IMR-90 (cell line): ENCODE data around the gene LTBP1. TPM values are rescaled to one million over a fixed set of nuclear protein-coding genes. Genes with fewer than 3 reads are reported as not detected.
A peak's percentile ranks its signal among the peaks of the same experiment; 100 is the strongest.

ENCODE experiments used
- ATAC-seq: fragments of 200-7000 bp; cut with Tn5 transposase; 2 replicates; pipeline ENCODE4 v1.9.1; 2020; ENCODE audit warnings: low read depth, mild to moderate bottlenecking, moderate library complexity
- BruUV-seq: library from RNA; stranded (reverse); fragments of 400-500 nt; replicated peaks from 2 replicates; lab custom pipeline; 2021; lab: Mats Ljungman, UMichigan
- CTCF ChIA-PET: fragments of 300-600 bp; formaldehyde crosslinking; extraction: SDS; loops from one replicate; lab custom pipeline; 2021; ENCODE audit warnings: antibody characterized with exemption; lab: Yijun Ruan, JAX
- POLR2A ChIA-PET: fragments of 300-600 bp; sonication (Branson Sonifier 250); formaldehyde crosslinking; loops from one replicate; lab custom pipeline; 2022; ENCODE audit warnings: antibody characterized with exemption; ENCODE audit not compliant: unreplicated experiment; lab: Charles Lee
- DNase-seq: peaks from one replicate; pipeline ENCODE4 v3.0.0; 2013
- H2AFZ ChIP-seq: replicated peaks from 2 replicates; pipeline ENCODE3; 2013; ENCODE audit warnings: low read length, mild to moderate bottlenecking; ENCODE audit not compliant: poor library complexity
- H2AK5ac ChIP-seq: 2 replicates; pipeline ENCODE4 v1.6.1; 2013; ENCODE audit warnings: low read depth, low read length, inconsistent platforms
- H2AK9ac ChIP-seq: replicated peaks from 2 replicates; pipeline ENCODE3; 2013; ENCODE audit warnings: mild to moderate bottlenecking, low read depth, low read length, moderate library complexity; ENCODE audit not compliant: poor library complexity
- H2BK120ac ChIP-seq: 2 replicates; pipeline ENCODE4 v1.6.1; 2013; ENCODE audit warnings: low read depth, low read length, inconsistent platforms
- H2BK15ac ChIP-seq: 3 replicates; pipeline ENCODE4 v1.6.1; 2013; ENCODE audit warnings: low read depth, low read length, inconsistent platforms
- H2BK20ac ChIP-seq: 2 replicates; pipeline ENCODE4 v1.6.1; 2013; ENCODE audit warnings: low read depth, mild to moderate bottlenecking, inconsistent platforms, low read length, moderate library complexity
- H2BK5ac ChIP-seq: 2 replicates; pipeline ENCODE4 v1.6.1; 2013; ENCODE audit warnings: mild to moderate bottlenecking, low read depth, low read length, inconsistent platforms; ENCODE audit not compliant: poor library complexity, severe bottlenecking
- H3K14ac ChIP-seq: replicated peaks from 2 replicates; pipeline ENCODE4 v1.6.1; 2013; ENCODE audit warnings: low read depth, low read length, inconsistent platforms
- H3K18ac ChIP-seq: 2 replicates; pipeline ENCODE4 v1.6.1; 2013; ENCODE audit warnings: low read depth, low read length, control low read depth
- H3K23ac ChIP-seq: 2 replicates; pipeline ENCODE4 v1.6.1; 2013; ENCODE audit warnings: low read depth, low read length, inconsistent platforms
- H3K27ac ChIP-seq: 2 replicates; pipeline ENCODE4 v1.5.1; 2013; ENCODE audit warnings: mild to moderate bottlenecking, control low read depth, low read length; ENCODE audit not compliant: insufficient read depth
- H3K27me3 ChIP-seq: 2 replicates; pipeline ENCODE4 v1.6.1; 2013; ENCODE audit warnings: low read length; ENCODE audit not compliant: control insufficient read depth, insufficient read depth
- H3K36me3 ChIP-seq: 2 replicates; pipeline ENCODE4 v1.6.1; 2013; ENCODE audit warnings: low read length, mixed read lengths; ENCODE audit not compliant: control insufficient read depth, insufficient read depth
- H3K4ac ChIP-seq: 2 replicates; pipeline ENCODE4 v1.6.1; 2013; ENCODE audit warnings: low read depth, low read length, inconsistent platforms
- H3K4me1 ChIP-seq: 2 replicates; pipeline ENCODE4 v1.6.1; 2013; ENCODE audit warnings: low read length, mixed read lengths; ENCODE audit not compliant: control insufficient read depth, insufficient read depth
- H3K4me2 ChIP-seq: 2 replicates; pipeline ENCODE4 v1.6.1; 2013; ENCODE audit warnings: low read depth, mild to moderate bottlenecking, control low read depth, low read length, moderate library complexity
- H3K4me3 ChIP-seq: 2 replicates; pipeline ENCODE4 v1.5.1; 2013; ENCODE audit warnings: low read depth, mild to moderate bottlenecking, control low read depth, low read length, moderate library complexity; ENCODE audit not compliant: insufficient read depth
- H3K56ac ChIP-seq: 2 replicates; pipeline ENCODE4 v1.6.1; 2013; ENCODE audit warnings: low read length, inconsistent platforms; ENCODE audit not compliant: insufficient read depth; ENCODE audit errors: extremely low read depth
- H3K79me1 ChIP-seq, 2 experiments: 2 replicates each; pipeline ENCODE4 v1.6.1; 2013; ENCODE audit warnings: low read length in 2 of 2, inconsistent platforms in 1 of 2, low read depth in 1 of 2
- H3K9ac ChIP-seq: 2 replicates; pipeline ENCODE4 v1.6.1; 2013; ENCODE audit warnings: low read depth, low read length, control low read depth
- H3K9me1 ChIP-seq: 2 replicates; pipeline ENCODE4 v1.6.1; 2013; ENCODE audit warnings: low read length, inconsistent platforms; ENCODE audit not compliant: insufficient read depth
- H3K9me3 ChIP-seq: 2 replicates; pipeline ENCODE4 v1.6.1; 2013; ENCODE audit warnings: low read length; ENCODE audit not compliant: control insufficient read depth, insufficient read depth
- H4K20me1 ChIP-seq: 2 replicates; pipeline ENCODE4 v1.6.1; 2013; ENCODE audit warnings: low read length, inconsistent platforms; ENCODE audit not compliant: insufficient read depth
- H4K5ac ChIP-seq: 2 replicates; pipeline ENCODE4 v1.6.1; 2013; ENCODE audit warnings: mild to moderate bottlenecking, low read depth, low read length, control low read depth
- H4K8ac ChIP-seq, 2 experiments: 2 replicates each; pipeline ENCODE4 v1.6.1; 2013; ENCODE audit warnings: low read depth in 2 of 2, low read length in 2 of 2, control low read depth in 1 of 2, inconsistent platforms in 1 of 2
- H4K91ac ChIP-seq: 2 replicates; pipeline ENCODE4 v1.6.1; 2013; ENCODE audit warnings: low read depth, low read length, inconsistent platforms; ENCODE audit not compliant: insufficient read depth
- BHLHE40 ChIP-seq: fragments of 150-350 bp; IDR thresholded peaks from 2 replicates; pipeline ENCODE4 v1.6.1; 2016; ENCODE audit warnings: mild to moderate bottlenecking, low read depth, low read length
- CEBPB ChIP-seq: IDR thresholded peaks from 2 replicates; pipeline ENCODE4 v1.6.1; 2012; ENCODE audit warnings: low read depth, low read length, improper control_type of control experiment
- CHD1 ChIP-seq: IDR thresholded peaks from 2 replicates; pipeline ENCODE4 v1.6.1; 2012; ENCODE audit warnings: low read depth, low read length, improper control_type of control experiment
- CTCF ChIP-seq: conservative IDR thresholded peaks from 2 replicates; pipeline ENCODE4 v1.5.1; 2012; ENCODE audit warnings: mild to moderate bottlenecking, low read depth, low read length, improper control_type of control experiment
- ELK1 ChIP-seq: fragments of 150-350 bp; IDR thresholded peaks from 2 replicates; pipeline ENCODE4 v1.6.1; 2016; ENCODE audit warnings: low read depth, mild to moderate bottlenecking, low read length, moderate library complexity, borderline replicate concordance
- FOS ChIP-seq: fragments of 150-350 bp; IDR thresholded peaks from 2 replicates; pipeline ENCODE4 v1.6.1; 2016; ENCODE audit warnings: low read depth, low read length
- MAFK ChIP-seq: IDR thresholded peaks from 2 replicates; pipeline ENCODE4 v1.6.1; 2012; ENCODE audit warnings: low read depth, low read length, improper control_type of control experiment
- MAZ ChIP-seq: IDR thresholded peaks from 2 replicates; pipeline ENCODE4 v1.6.1; 2012; ENCODE audit warnings: low read depth, mild to moderate bottlenecking, low read length, improper control_type of control experiment, moderate library complexity, borderline replicate concordance
- MXI1 ChIP-seq: IDR thresholded peaks from 2 replicates; pipeline ENCODE4 v1.6.1; 2012; ENCODE audit warnings: low read depth, mild to moderate bottlenecking, low read length, moderate library complexity, borderline replicate concordance
- NFE2L2 ChIP-seq: fragments of 150-350 bp; IDR thresholded peaks from 2 replicates; pipeline ENCODE4 v1.6.1; 2016; ENCODE audit warnings: low read depth, mild to moderate bottlenecking, low read length
- POLR2A ChIP-seq: IDR thresholded peaks from 2 replicates; pipeline ENCODE4 v1.6.1; 2012; ENCODE audit warnings: mild to moderate bottlenecking, low read depth, low read length
- RAD21 ChIP-seq: IDR thresholded peaks from 2 replicates; pipeline ENCODE4 v1.6.1; 2012; ENCODE audit warnings: low read length, improper control_type of control experiment
- RCOR1 ChIP-seq: IDR thresholded peaks from 2 replicates; pipeline ENCODE4 v1.6.1; 2012; ENCODE audit warnings: mild to moderate bottlenecking, low read length, improper control_type of control experiment; ENCODE audit not compliant: insufficient replicate concordance
- RFX5 ChIP-seq: IDR thresholded peaks from 2 replicates; pipeline ENCODE4 v1.8.0; 2012; ENCODE audit warnings: low read depth, mild to moderate bottlenecking, low read length, moderate library complexity
- USF2 ChIP-seq: fragments of 150-350 bp; IDR thresholded peaks from 2 replicates; pipeline ENCODE4 v1.6.1; 2017; ENCODE audit warnings: mild to moderate bottlenecking, antibody characterized with exemption, low read length, low read depth
- WGBS, 2 experiments: methylation state at CpG; one replicate each; pipeline versions ENCODE4 v1.1.5 to v1.1.7; 2013; ENCODE audit warnings: missing lambda C conversion rate in 2 of 2; ENCODE audit not compliant: insufficient read length in 1 of 2; ENCODE audit errors: extremely low coverage in 2 of 2; 5-methylcytosine and 5-hydroxymethylcytosine counted together
- dilution Hi-C: fragments of 300-500 bp; cut with HindIII; formaldehyde crosslinking; loops from one replicate; pipeline ENCODE4 v1.14.3; 2018; ENCODE audit warnings: low sequenced_read_pairs; ENCODE audit not compliant: unreplicated experiment
- in situ Hi-C: fragments of 300-500 bp; cut with MboI; formaldehyde crosslinking; loops from 3 replicates; pipeline ENCODE4 v1.14.3; 2019; ENCODE audit warnings: low sequenced_read_pairs, inconsistent platforms, mixed read lengths
- intact Hi-C: fragments of 100-400 bp; cut with micrococcal nuclease; formaldehyde crosslinking; loops from 2 replicates; pipeline ENCODE4 v1.10.0; 2022
- polyA plus RNA-seq, 3 experiments: library from polyadenylated mRNA; depleted of rRNA; stranded (reverse); fragments of >200 nt; gene quantifications; 2 replicates each; pipeline ENCODE4 v1.2.3, GENCODE V29; 2012; ENCODE audit warnings: low replicate concordance in 1 of 3
- total RNA-seq: library from RNA; depleted of rRNA; stranded (reverse); fragments of >200 nt; gene quantifications from 2 replicates; pipeline ENCODE4 v1.2.3, GENCODE V29; 2012

The LTBP1 gene
- total and polyA plus RNA-seq, 2 of the 4 experiments (the other 2 are of a cell fraction): 235 to 326 TPM

- TF ChIP-seq RFX5 (no peak), RCOR1 (no peak), MAZ (no peak), POLR2A (no peak), ELK1 (no peak), MAFK (no peak), CEBPB (no peak), MXI1 (no peak), CTCF (no peak), CHD1 (no peak), USF2 (no peak), FOS (no peak), RAD21 (no peak), NFE2L2 (no peak), BHLHE40 (no peak)
- in situ Hi-C loops: no loop called here
- POLR2A ChIA-PET: no interaction called here
Measured at GRCh38 chr2:33392366-33392765, 445.6 kb downstream of the LTBP1 start.

More at GRCh38 chr2:33392366-33392765, 445.6 kb downstream of the LTBP1 start:
- dilution Hi-C loops: no loop called here
- Histone ChIP-seq H2BK20ac (no peak overlapping the region), H3K79me1 (peaks cover 18 to 45% of the 10 kb centered on the region in 2 experiments), H3K4me1 (peaks cover 13% of the 10 kb centered on the region; the same call in 1 of the 2 replicates), H3K56ac (no peak overlapping the region), H2AK5ac (no peak overlapping the region), H2AFZ (no peak overlapping the region), H3K27ac (peak overlapping the region; percentile 60; the same call in 1 of the 2 replicates), H2BK120ac (no peak overlapping the region), H4K8ac (no peak overlapping the region), H3K27me3 (no peaks in the 10 kb centered on the region), H3K23ac (no peak overlapping the region), H2BK5ac (no peak overlapping the region), H3K9me3 (no peaks in the 10 kb centered on the region), H3K9ac (no peak overlapping the region), H3K4me2 (no peak overlapping the region), H3K14ac (no peak overlapping the region), H3K18ac (peak overlapping the region; percentile 41; the same call in 1 of the 2 replicates), H4K20me1 (peaks cover 3% of the 10 kb centered on the region; the same call in 1 of the 2 replicates), H3K4me3 (no peak overlapping the region), H3K9me1 (peaks cover 9% of the 10 kb centered on the region; the same call in 1 of the 2 replicates), H3K36me3 (peaks cover 28% of the 10 kb centered on the region), H4K5ac (peak overlapping the region; percentile 35; the same call in 1 of the 2 replicates), H3K4ac (no peak overlapping the region; the same call in 1 of the 2 replicates), H2BK15ac (no peak overlapping the region), H4K91ac (no peak overlapping the region), H2AK9ac (no peak overlapping the region)
- no CpG with 5 or more reads among the region's 4 CpGs for WGBS, 2 experiments
- ATAC-seq (no peak), DNase-seq (no peak)
- CTCF ChIA-PET: interaction anchor here (1.8 kb wide), 1 partner anchor 12 kb away, joined by 8 read pairs; no protein-coding TSS in a partner anchor
- BruUV-seq: no TSS peak
- intact Hi-C loops: no loop called here
